H1 (cell line): ENCODE results near the gene ODC1.

Experiments
- TF ChIP-seq, protein P1 (sequence below): IDR thresholded peaks from 2 replicates; pipeline ENCODE4 v1.6.1; 2011; ENCODE audit warnings: low read depth, mild to moderate bottlenecking, low read length; ENCODE audit not compliant: insufficient read depth
- TF ChIP-seq, protein P2 (sequence below), 3 experiments: IDR thresholded peaks; 1 replicate in 2 of 3; 2 replicates in 1 of 3; pipeline versions ENCODE4 v1.5.1 to v1.6.1; 2011; ENCODE audit warnings: low read length in 3 of 3, mild to moderate bottlenecking in 3 of 3, inconsistent platforms in 2 of 3, low read depth in 1 of 3, moderate library complexity in 1 of 3; ENCODE audit not compliant: insufficient read depth in 1 of 3; ENCODE audit errors: control extremely low read depth in 1 of 3

DNA sequence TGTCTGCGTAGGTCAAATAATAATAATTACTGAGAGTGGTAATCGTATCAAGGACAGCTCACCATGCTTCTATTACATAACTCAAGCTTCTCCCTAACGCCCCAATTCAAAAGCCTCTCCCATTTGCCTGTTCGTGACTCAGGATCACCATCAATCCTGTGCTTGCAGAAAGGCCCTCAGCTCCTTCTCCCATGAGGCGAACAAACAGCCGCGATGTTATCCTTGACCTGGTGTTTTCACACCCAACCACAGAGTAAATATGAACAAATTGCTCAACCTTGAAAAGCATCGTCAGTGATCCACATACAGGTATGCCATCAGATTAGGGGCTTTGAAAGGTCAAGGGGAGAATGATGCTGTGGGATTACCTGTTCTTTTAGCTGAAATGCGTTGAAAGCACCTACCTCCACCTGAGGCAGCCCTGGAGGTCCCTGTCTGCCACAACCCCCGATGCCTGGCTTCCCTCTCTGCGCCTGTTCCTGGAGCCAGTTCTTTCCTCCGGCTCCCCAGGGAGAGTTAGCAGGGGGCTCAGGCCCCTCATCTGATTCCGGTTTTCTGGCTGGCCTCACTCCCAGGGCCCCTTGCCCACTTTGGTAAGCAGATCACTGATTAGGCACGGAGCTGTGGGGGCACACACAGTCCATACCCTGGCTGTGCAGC lies 39.1 kb upstream of the ODC1 start:
- TF ChIP-seq, protein P1, sequence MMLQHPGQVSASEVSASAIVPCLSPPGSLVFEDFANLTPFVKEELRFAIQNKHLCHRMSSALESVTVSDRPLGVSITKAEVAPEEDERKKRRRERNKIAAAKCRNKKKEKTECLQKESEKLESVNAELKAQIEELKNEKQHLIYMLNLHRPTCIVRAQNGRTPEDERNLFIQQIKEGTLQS, result no peak
- TF ChIP-seq, protein P2, sequence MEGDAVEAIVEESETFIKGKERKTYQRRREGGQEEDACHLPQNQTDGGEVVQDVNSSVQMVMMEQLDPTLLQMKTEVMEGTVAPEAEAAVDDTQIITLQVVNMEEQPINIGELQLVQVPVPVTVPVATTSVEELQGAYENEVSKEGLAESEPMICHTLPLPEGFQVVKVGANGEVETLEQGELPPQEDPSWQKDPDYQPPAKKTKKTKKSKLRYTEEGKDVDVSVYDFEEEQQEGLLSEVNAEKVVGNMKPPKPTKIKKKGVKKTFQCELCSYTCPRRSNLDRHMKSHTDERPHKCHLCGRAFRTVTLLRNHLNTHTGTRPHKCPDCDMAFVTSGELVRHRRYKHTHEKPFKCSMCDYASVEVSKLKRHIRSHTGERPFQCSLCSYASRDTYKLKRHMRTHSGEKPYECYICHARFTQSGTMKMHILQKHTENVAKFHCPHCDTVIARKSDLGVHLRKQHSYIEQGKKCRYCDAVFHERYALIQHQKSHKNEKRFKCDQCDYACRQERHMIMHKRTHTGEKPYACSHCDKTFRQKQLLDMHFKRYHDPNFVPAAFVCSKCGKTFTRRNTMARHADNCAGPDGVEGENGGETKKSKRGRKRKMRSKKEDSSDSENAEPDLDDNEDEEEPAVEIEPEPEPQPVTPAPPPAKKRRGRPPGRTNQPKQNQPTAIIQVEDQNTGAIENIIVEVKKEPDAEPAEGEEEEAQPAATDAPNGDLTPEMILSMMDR (IDR thresholded peaks at IDR 0.05; ENCODE audit: control extremely low read depth in 1 of 3, insufficient read depth in 1 of 3, low read depth in 1 of 3, low read length in 3 of 3), result no peak
